ENCODE results near the gene NENF. TPM values are rescaled to one million over a fixed set of nuclear protein-coding genes. Genes with fewer than 3 reads are reported as not detected.

NENF gene
- total RNA-seq, 2 donors from 2014 or later = 85.4 to 89.7 TPM

DNA sequence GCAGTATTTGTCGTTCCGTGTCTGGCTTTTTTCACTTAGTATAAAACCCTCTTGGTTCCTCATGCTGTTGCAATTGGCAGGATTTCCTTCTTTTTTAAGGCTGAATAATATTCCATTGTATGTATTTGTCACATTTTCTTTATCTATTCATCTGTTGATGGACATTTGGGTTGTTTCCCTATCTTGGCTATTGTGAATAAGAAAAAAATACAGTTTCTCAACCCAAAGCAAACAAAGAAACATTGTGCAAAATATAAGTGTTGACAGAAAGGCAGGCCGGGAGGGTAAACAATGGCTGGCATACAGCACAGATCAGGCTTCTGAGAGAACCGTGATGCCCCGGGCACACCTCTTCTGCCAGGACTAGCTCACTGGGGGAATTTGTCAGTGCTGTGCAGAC is 26.9 kb downstream of the NENF start:
- Histone ChIP-seq H3K27me3 (no peaks in the 10 kb centered on the region), H3K27ac (no peak overlapping the region), H3K4me3 (no peak overlapping the region), H3K36me3 (replicated peaks in 1 of 2; ENCODE audit: insufficient read depth in 1 of 2, low read depth in 2 of 2) (no peaks in the 10 kb centered on the region), H3K9me3 (no peaks in the 10 kb centered on the region), H3K4me1 (peaks cover 7% of the 10 kb centered on the region)
- ATAC-seq (no peak), DNase-seq (no peak)
- TF ChIP-seq POLR2A (IDR thresholded peaks at IDR 0.05) = no peak
- TF ChIP-seq, protein P1, sequence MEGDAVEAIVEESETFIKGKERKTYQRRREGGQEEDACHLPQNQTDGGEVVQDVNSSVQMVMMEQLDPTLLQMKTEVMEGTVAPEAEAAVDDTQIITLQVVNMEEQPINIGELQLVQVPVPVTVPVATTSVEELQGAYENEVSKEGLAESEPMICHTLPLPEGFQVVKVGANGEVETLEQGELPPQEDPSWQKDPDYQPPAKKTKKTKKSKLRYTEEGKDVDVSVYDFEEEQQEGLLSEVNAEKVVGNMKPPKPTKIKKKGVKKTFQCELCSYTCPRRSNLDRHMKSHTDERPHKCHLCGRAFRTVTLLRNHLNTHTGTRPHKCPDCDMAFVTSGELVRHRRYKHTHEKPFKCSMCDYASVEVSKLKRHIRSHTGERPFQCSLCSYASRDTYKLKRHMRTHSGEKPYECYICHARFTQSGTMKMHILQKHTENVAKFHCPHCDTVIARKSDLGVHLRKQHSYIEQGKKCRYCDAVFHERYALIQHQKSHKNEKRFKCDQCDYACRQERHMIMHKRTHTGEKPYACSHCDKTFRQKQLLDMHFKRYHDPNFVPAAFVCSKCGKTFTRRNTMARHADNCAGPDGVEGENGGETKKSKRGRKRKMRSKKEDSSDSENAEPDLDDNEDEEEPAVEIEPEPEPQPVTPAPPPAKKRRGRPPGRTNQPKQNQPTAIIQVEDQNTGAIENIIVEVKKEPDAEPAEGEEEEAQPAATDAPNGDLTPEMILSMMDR (IDR thresholded peaks at IDR 0.05) = no peak
- WGBS, 2 donors = 66 to 72% methylated on average over 5 of the region's 5 CpGs
- intact Hi-C loops (cut with DNase I) = loop anchor here (5.0 kb wide), 1 partner anchor 387 kb away; no protein-coding TSS in a partner anchor

DNA sequence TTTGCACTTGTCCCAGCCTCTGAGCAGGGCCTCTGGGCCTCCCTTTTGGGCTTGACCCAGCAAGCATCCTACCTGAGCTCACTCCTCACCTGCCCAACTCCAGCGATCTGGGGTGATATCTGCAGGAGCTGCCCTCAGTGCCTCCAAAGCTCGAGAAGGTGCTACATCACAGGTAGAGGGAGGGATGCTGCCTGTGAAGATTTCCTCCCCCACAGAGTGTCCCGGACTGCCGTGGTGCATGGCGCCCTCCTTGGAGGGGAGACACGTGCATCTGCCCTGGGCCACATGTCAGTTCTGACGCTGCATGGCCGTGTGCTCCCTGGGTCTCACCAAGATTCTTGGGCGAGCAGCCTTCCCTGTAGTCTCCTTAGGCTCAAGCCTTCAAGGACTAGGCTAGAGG is 27.7 kb downstream of the NENF start:
- DNase-seq = no peak
- TF ChIP-seq, protein P1 (IDR thresholded peaks at IDR 0.05) = no peak
- TF ChIP-seq POLR2A (IDR thresholded peaks at IDR 0.05) = no peak
- 60 to 71% methylated on average over 1 to 8 of the region's 9 CpGs for WGBS, 2 donors
- Histone ChIP-seq H3K9me3 (no peaks in the 10 kb centered on the region), H3K27me3 (no peaks in the 10 kb centered on the region), H3K4me3 (no peak overlapping the region), H3K27ac (no peak overlapping the region), H3K4me1 (peaks cover 7% of the 10 kb centered on the region), H3K36me3 (replicated peaks in 1 of 2; ENCODE audit: insufficient read depth in 1 of 2, low read depth in 2 of 2) (no peaks in the 10 kb centered on the region)
- intact Hi-C loops (cut with DNase I) = no loop called here
- ATAC-seq = no peak

DNA sequence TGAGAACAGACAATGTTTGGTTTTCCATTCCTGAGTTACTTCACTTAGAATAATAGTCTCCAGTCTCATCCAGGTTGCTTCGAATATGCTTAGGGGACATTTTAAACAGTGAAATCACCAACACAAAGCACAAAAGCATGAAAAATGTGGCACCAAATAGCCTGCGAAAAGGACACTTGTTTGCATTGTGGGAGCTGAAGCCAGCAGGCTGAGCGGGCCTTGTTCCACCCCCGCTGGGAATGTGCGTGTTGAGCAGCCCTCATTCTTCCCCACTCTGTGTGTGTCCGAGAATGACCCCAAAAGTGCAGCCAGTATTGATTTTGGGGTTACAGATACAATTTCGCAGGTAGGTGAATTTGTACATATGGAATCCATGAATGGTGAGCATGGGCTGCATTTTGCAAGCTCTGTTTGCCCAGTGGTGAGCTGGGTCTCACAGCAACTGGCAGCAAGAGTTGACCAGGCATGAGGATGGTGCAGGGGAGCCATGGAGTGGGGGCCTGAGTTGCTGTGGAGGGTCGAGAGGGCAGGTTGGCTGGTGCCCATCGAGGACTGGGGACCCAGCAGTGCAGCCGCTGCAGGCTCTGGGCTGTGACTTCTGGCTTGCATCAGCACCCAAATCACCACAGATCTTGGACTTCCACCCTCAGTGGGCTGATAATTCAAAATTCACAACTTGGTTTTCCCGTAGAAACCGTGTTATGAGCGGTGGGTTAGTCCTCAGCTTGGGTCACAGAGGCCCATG is 29.4 kb downstream of the NENF start:
- ATAC-seq (no peak), DNase-seq (no peak)
- Histone ChIP-seq H3K9me3 (no peaks in the 10 kb centered on the region), H3K4me3 (no peak overlapping the region), H3K4me1 (no peaks in the 10 kb centered on the region), H3K36me3 (replicated peaks in 1 of 2; ENCODE audit: insufficient read depth in 1 of 2, low read depth in 2 of 2) (no peaks in the 10 kb centered on the region), H3K27ac (no peak overlapping the region), H3K27me3 (no peaks in the 10 kb centered on the region)
- no peak for TF ChIP-seq POLR2A (IDR thresholded peaks at IDR 0.05)
- TF ChIP-seq, protein P1 (IDR thresholded peaks at IDR 0.05) = no peak
- 71 to 78% methylated on average over 10 to 13 of the region's 13 CpGs for WGBS, 2 donors
- intact Hi-C loops (cut with DNase I) = no loop called here

DNA sequence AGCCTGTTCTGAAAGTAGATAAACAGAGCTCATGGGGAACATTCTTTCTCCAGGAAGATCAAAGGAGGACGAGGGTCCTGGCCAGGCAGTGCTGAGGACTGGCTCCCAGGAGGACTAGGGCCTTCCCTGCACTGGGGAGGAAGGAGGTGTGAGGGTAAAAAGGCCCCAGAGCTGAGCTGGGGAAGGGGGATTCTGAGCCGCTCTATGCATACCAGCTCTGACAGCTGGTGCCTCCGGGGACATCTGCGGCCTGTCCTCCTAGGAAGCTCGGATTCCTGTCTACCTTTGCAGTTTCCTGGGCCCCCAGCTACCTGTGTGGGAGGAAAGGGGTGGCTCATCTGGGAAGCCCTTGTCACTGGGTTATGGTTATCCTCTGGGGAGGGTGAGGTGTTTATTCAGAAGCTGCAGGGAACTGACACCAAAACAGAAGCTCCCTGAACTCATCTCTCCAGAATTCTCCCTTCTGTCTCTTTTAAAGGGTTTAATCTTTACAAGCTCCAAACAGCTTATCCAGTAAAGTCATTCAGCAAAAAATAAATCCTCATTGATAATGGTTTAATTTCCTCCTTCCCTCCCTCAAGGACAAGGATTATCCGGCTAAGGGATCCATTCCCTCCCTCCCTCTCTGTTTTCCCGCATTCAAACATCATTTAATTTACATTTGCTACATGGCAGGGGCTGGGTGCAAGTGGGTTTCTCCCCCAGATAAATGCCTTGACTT is 31.0 kb downstream of the NENF start:
- intact Hi-C loops (cut with DNase I) = no loop called here
- no peaks in the 10 kb centered on the region for H3K36me3 ChIP-seq (replicated peaks in 1 of 2; ENCODE audit: insufficient read depth in 1 of 2, low read depth in 2 of 2)
- H3K4me1 ChIP-seq = peaks cover 3% of the 10 kb centered on the region
- H3K9me3 ChIP-seq = no peaks in the 10 kb centered on the region
- ATAC-seq (no peak), DNase-seq (no peak)
- WGBS, 2 donors = 76 to 77% methylated on average over 7 of the region's 7 CpGs
- no peaks in the 10 kb centered on the region for H3K27me3 ChIP-seq
- no peak overlapping the region for H3K27ac ChIP-seq
- H3K4me3 ChIP-seq = no peak overlapping the region
- TF ChIP-seq POLR2A (IDR thresholded peaks at IDR 0.05) = no peak
- TF ChIP-seq, protein P1 (IDR thresholded peaks at IDR 0.05) = no peak
